ENCODE results near the gene NBPF20. TPM values are rescaled to one million over a fixed set of nuclear protein-coding genes. Genes with fewer than 3 reads are reported as not detected.

Gene NBPF20
- total RNA-seq, 1 donor from 2014 or later, result 0.88 TPM

Other genes starting within 250 kb of the NBPF20 start
- not detected for gene PPIAL4D, start 183.4 kb downstream of the NBPF20 start, total RNA-seq
- 9.7 TPM for gene GPR89A, start 182.4 kb upstream of the NBPF20 start, total RNA-seq

Measured in left ventricle myocardium inferior (tissue), 1 donor.